ENCODE results near the gene TCERG1L.
A peak's percentile ranks its signal among the peaks of the same experiment; 100 is the strongest.

Gene TCERG1L

DNA sequence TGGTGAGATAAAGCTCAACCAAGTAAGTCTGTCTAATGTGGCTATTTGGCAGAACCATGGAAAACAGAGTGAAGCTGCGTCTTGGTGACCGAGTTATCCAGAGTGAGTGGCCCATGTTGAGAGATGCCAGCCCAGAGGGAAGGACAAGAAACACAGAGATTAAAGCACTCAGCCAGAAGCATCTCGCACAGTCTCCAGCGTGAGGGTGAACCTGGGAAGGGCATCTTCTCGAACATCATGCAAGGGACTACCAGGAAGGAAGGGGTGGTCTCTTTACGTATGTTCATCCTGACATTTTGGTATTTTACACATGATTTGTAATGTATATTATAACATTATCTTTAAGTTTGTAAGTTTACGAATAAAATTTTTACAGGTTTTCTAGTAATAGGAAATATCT, 146.4 kb downstream of the TCERG1L start:
- no peak overlapping the region for H2BK5ac ChIP-seq (ENCODE audit: low read length)
- H2BK120ac ChIP-seq (ENCODE audit: low read depth, low read length), result no peak overlapping the region
- no CpG with 5 or more reads among the region's 7 CpGs for WGBS, 2 donors (ENCODE audit: extremely low coverage in 2 of 2, insufficient read length in 2 of 2, insufficient replicate concordance in 1 of 2)
- no peak overlapping the region for H3K4me3 ChIP-seq (ENCODE audit: low read length in 2 of 2)
- DNase-seq (ENCODE audit: low spot score), result no peak
- H2AFZ ChIP-seq (ENCODE audit: low read length), result no peak overlapping the region
- H3K27ac ChIP-seq (replicated peaks; ENCODE audit: low read length), result no peak overlapping the region
- H3K18ac ChIP-seq (ENCODE audit: low read length), result peak overlapping the region; percentile 41
- H3K36me3 ChIP-seq (replicated peaks in 1 of 2; ENCODE audit: control insufficient read depth in 2 of 2, insufficient read depth in 2 of 2, low read length in 2 of 2), result no peaks in the 10 kb centered on the region
- no peaks in the 10 kb centered on the region for H3K27me3 ChIP-seq (ENCODE audit: control insufficient read depth in 3 of 3, insufficient read depth in 3 of 3, low read depth in 1 of 3, low read length in 3 of 3)
- no peak overlapping the region for H3K4me2 ChIP-seq (ENCODE audit: insufficient read depth, low read length, poor library complexity, severe bottlenecking)
- H3K9ac ChIP-seq (ENCODE audit: low read depth, low read length, poor library complexity), result no peak overlapping the region
- peaks cover 0 to 4% of the 10 kb centered on the region in 2 donors for H3K4me1 ChIP-seq (ENCODE audit: control insufficient read depth in 2 of 2, insufficient read depth in 1 of 2, low read depth in 1 of 2, low read length in 2 of 2)
- H3K9me3 ChIP-seq (replicated peaks in 1 of 2; ENCODE audit: control insufficient read depth in 2 of 2, insufficient read depth in 1 of 2, low read depth in 1 of 2, low read length in 2 of 2), result no peaks in the 10 kb centered on the region
- H3K79me1 ChIP-seq (ENCODE audit: low read depth, low read length), result no peaks in the 10 kb centered on the region
- H2BK12ac ChIP-seq (ENCODE audit: low read length), result no peak overlapping the region
- H2BK15ac ChIP-seq (ENCODE audit: low read length), result no peak overlapping the region
- no peak overlapping the region for H2AK5ac ChIP-seq (ENCODE audit: low read depth, low read length)
- no peak overlapping the region for H4K91ac ChIP-seq (ENCODE audit: low read depth, low read length, poor library complexity)
- no peak overlapping the region for H3K4ac ChIP-seq (ENCODE audit: low read length)
- H4K8ac ChIP-seq (ENCODE audit: low read depth, low read length), result no peak overlapping the region
- H3K23ac ChIP-seq (ENCODE audit: low read depth, low read length, poor library complexity), result no peak overlapping the region
- H3K14ac ChIP-seq (ENCODE audit: low read length), result no peak overlapping the region

DNA sequence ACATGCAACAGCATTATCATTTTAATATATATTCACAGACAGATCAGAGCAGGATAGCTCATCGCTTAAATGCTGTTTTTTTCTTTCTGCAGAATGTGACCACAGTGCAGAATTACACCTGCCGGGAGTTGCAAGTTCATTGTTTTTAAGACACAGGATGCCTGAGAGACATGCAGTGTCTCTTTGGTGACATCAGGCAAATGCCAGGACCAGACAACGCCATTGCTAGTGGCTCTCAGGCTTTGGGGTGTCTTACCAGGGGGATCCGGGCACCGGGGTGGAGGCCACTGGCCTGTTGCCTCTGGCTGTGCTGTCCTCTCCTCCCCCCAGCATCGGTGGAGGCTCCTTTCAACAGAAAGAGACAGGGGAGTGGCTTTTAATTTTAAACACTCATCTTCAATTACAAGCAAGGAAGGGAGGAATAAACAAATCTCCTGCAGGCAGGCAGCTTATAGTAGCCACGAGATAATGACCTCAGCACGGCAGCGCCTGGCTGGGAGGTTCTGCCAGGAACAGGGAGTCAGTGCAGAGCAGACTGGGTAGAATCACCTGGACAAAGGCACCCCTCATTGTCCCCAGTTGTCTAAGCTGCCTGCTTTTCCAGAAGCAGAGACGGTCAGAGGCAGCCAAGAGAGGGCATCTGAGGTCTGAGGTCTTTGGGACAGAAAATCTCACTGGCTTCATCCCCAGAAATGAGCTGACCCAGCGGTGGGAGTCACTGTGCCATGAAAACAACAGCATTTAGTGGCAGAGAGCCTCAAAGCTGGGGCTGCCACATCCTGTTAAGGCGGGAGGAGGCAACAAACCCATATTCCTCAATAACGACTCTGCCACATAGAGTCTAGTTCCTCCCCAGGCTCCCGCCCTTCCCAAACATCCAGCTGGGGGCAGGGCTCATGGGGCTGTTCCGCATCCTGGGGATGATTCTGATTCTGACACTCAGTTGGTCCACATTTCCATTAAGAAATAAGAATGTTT, 148.4 kb downstream of the TCERG1L start:
- WGBS, 2 donors (ENCODE audit: extremely low coverage in 2 of 2, insufficient read length in 2 of 2, insufficient replicate concordance in 1 of 2), result no CpG with 5 or more reads among the region's 15 CpGs
- H2BK120ac ChIP-seq (ENCODE audit: low read depth, low read length), result no peak overlapping the region

DNA sequence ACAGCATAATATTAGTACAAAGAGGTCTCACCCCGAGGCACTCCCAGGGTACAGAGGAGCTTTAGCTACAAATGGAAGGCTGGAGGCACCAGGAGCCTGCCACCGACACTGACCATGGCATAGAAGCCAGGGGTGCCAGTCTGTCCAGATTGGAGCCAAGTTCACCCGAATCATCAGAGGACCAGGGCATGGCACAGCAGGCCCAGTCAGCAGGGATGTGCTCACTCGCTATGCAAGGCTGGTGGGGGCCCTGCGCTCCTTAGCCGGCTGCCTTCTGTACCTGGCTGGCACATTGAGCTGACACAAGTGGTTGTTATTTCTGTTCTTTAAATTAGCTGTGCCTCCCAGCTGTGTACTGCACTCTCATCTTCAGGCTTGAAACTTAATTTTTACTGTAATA, 149.3 kb downstream of the TCERG1L start:
- no peak overlapping the region for H2AFZ ChIP-seq (ENCODE audit: low read length)
- H2BK5ac ChIP-seq (ENCODE audit: low read length), result no peak overlapping the region
- no peak overlapping the region for H3K23ac ChIP-seq (ENCODE audit: low read depth, low read length, poor library complexity)
- H3K14ac ChIP-seq (ENCODE audit: low read length), result no peak overlapping the region
- no peak overlapping the region for H2BK12ac ChIP-seq (ENCODE audit: low read length)
- H4K8ac ChIP-seq (ENCODE audit: low read depth, low read length), result no peak overlapping the region
- no CpG with 5 or more reads among the region's 6 CpGs for WGBS, 2 donors (ENCODE audit: extremely low coverage in 2 of 2, insufficient read length in 2 of 2, insufficient replicate concordance in 1 of 2)
- H3K4me2 ChIP-seq (ENCODE audit: insufficient read depth, low read length, poor library complexity, severe bottlenecking), result no peak overlapping the region
- H3K4me3 ChIP-seq (ENCODE audit: low read length in 2 of 2), result no peak overlapping the region
- peak overlapping the region; percentile 67 for H3K18ac ChIP-seq (ENCODE audit: low read length)
- no peak overlapping the region for H2BK120ac ChIP-seq (ENCODE audit: low read depth, low read length)
- H3K79me1 ChIP-seq (ENCODE audit: low read depth, low read length), result no peaks in the 10 kb centered on the region
- H3K9ac ChIP-seq (ENCODE audit: low read depth, low read length, poor library complexity), result no peak overlapping the region
- no peaks in the 10 kb centered on the region for H3K9me3 ChIP-seq (replicated peaks in 1 of 2; ENCODE audit: control insufficient read depth in 2 of 2, insufficient read depth in 1 of 2, low read depth in 1 of 2, low read length in 2 of 2)
- no peak overlapping the region for H4K91ac ChIP-seq (ENCODE audit: low read depth, low read length, poor library complexity)
- no peaks in the 10 kb centered on the region for H3K36me3 ChIP-seq (replicated peaks in 1 of 2; ENCODE audit: control insufficient read depth in 2 of 2, insufficient read depth in 2 of 2, low read length in 2 of 2)
- no peak overlapping the region for H2AK5ac ChIP-seq (ENCODE audit: low read depth, low read length)
- no peak overlapping the region for H3K4ac ChIP-seq (ENCODE audit: low read length)
- H3K27me3 ChIP-seq (ENCODE audit: control insufficient read depth in 3 of 3, insufficient read depth in 3 of 3, low read depth in 1 of 3, low read length in 3 of 3), result no peaks in the 10 kb centered on the region
- peaks cover 0 to 4% of the 10 kb centered on the region in 2 donors for H3K4me1 ChIP-seq (ENCODE audit: control insufficient read depth in 2 of 2, insufficient read depth in 1 of 2, low read depth in 1 of 2, low read length in 2 of 2)
- no peak for DNase-seq (ENCODE audit: low spot score)
- no peak overlapping the region for H2BK15ac ChIP-seq (ENCODE audit: low read length)
- H3K27ac ChIP-seq (replicated peaks; ENCODE audit: low read length), result no peak overlapping the region

More for the DNA sequence above, 148.4 kb downstream of the TCERG1L start:
- no peak overlapping the region for H3K18ac ChIP-seq (ENCODE audit: low read length)
- no peak overlapping the region for H2AK5ac ChIP-seq (ENCODE audit: low read depth, low read length)
- H3K14ac ChIP-seq (ENCODE audit: low read length), result no peak overlapping the region
- peaks cover 0 to 4% of the 10 kb centered on the region in 2 donors for H3K4me1 ChIP-seq (ENCODE audit: control insufficient read depth in 2 of 2, insufficient read depth in 1 of 2, low read depth in 1 of 2, low read length in 2 of 2)
- H3K27ac ChIP-seq (replicated peaks; ENCODE audit: low read length), result no peak overlapping the region
- no peaks in the 10 kb centered on the region for H3K27me3 ChIP-seq (ENCODE audit: control insufficient read depth in 3 of 3, insufficient read depth in 3 of 3, low read depth in 1 of 3, low read length in 3 of 3)
- H2BK15ac ChIP-seq (ENCODE audit: low read length), result no peak overlapping the region
- no peak overlapping the region for H3K9ac ChIP-seq (ENCODE audit: low read depth, low read length, poor library complexity)
- no peak overlapping the region for H3K4ac ChIP-seq (ENCODE audit: low read length)
- H3K36me3 ChIP-seq (replicated peaks in 1 of 2; ENCODE audit: control insufficient read depth in 2 of 2, insufficient read depth in 2 of 2, low read length in 2 of 2), result no peaks in the 10 kb centered on the region
- H3K79me1 ChIP-seq (ENCODE audit: low read depth, low read length), result no peaks in the 10 kb centered on the region
- no peak for DNase-seq (ENCODE audit: low spot score)
- no peak overlapping the region for H4K91ac ChIP-seq (ENCODE audit: low read depth, low read length, poor library complexity)
- H2AFZ ChIP-seq (ENCODE audit: low read length), result no peak overlapping the region
- no peaks in the 10 kb centered on the region for H3K9me3 ChIP-seq (replicated peaks in 1 of 2; ENCODE audit: control insufficient read depth in 2 of 2, insufficient read depth in 1 of 2, low read depth in 1 of 2, low read length in 2 of 2)
- H2BK5ac ChIP-seq (ENCODE audit: low read length), result no peak overlapping the region
- H4K8ac ChIP-seq (ENCODE audit: low read depth, low read length), result no peak overlapping the region
- H3K4me2 ChIP-seq (ENCODE audit: insufficient read depth, low read length, poor library complexity, severe bottlenecking), result no peak overlapping the region
- no peak overlapping the region for H2BK12ac ChIP-seq (ENCODE audit: low read length)
- no peak overlapping the region for H3K23ac ChIP-seq (ENCODE audit: low read depth, low read length, poor library complexity)
- no peak overlapping the region for H3K4me3 ChIP-seq (ENCODE audit: low read length in 2 of 2)

DNA sequence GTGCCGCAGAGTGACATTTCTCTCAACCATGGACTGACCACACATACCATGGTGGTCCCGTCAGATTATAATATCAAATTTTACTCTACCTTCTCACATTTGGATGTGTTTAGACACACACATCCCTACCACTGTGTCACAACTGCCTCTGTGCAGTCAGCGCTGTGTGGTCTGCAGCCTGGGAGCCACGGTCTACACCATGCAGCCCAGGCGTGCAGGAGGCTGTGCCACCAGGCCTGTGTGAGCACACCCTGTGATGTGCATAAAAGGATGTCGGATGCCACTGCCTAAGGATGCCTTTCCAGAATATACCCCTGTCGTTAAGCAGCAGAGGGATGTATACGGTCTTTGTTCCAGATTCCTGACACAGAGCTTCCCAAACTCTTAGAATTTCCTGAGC, 150.4 kb downstream of the TCERG1L start:
- no peaks in the 10 kb centered on the region for H3K27me3 ChIP-seq (ENCODE audit: control insufficient read depth in 3 of 3, insufficient read depth in 3 of 3, low read depth in 1 of 3, low read length in 3 of 3)

More for the DNA sequence above, 150.4 kb downstream of the TCERG1L start:
- no peak overlapping the region for H3K9ac ChIP-seq (ENCODE audit: low read depth, low read length, poor library complexity)
- no peak overlapping the region for H3K18ac ChIP-seq (ENCODE audit: low read length)
- no peaks in the 10 kb centered on the region for H3K36me3 ChIP-seq (replicated peaks in 1 of 2; ENCODE audit: control insufficient read depth in 2 of 2, insufficient read depth in 2 of 2, low read length in 2 of 2)
- no peak overlapping the region for H4K91ac ChIP-seq (ENCODE audit: low read depth, low read length, poor library complexity)
- H2BK12ac ChIP-seq (ENCODE audit: low read length), result no peak overlapping the region
- no CpG with 5 or more reads among the region's 8 CpGs for WGBS, 2 donors (ENCODE audit: extremely low coverage in 2 of 2, insufficient read length in 2 of 2, insufficient replicate concordance in 1 of 2)
- no peak overlapping the region for H2AK5ac ChIP-seq (ENCODE audit: low read depth, low read length)
- H3K23ac ChIP-seq (ENCODE audit: low read depth, low read length, poor library complexity), result no peak overlapping the region
- H3K4me2 ChIP-seq (ENCODE audit: insufficient read depth, low read length, poor library complexity, severe bottlenecking), result no peak overlapping the region
- H3K4me1 ChIP-seq (ENCODE audit: control insufficient read depth in 2 of 2, insufficient read depth in 1 of 2, low read depth in 1 of 2, low read length in 2 of 2), result peaks cover 0 to 4% of the 10 kb centered on the region in 2 donors
- H2BK15ac ChIP-seq (ENCODE audit: low read length), result no peak overlapping the region
- H3K4me3 ChIP-seq (ENCODE audit: low read length in 2 of 2), result no peak overlapping the region
- DNase-seq (ENCODE audit: low spot score), result no peak
- H2AFZ ChIP-seq (ENCODE audit: low read length), result no peak overlapping the region
- no peaks in the 10 kb centered on the region for H3K79me1 ChIP-seq (ENCODE audit: low read depth, low read length)
- H2BK120ac ChIP-seq (ENCODE audit: low read depth, low read length), result no peak overlapping the region
- H3K27ac ChIP-seq (replicated peaks; ENCODE audit: low read length), result no peak overlapping the region
- H3K14ac ChIP-seq (ENCODE audit: low read length), result no peak overlapping the region
- H3K4ac ChIP-seq (ENCODE audit: low read length), result no peak overlapping the region
- H2BK5ac ChIP-seq (ENCODE audit: low read length), result no peak overlapping the region
- H4K8ac ChIP-seq (ENCODE audit: low read depth, low read length), result no peak overlapping the region
- no peaks in the 10 kb centered on the region for H3K9me3 ChIP-seq (replicated peaks in 1 of 2; ENCODE audit: control insufficient read depth in 2 of 2, insufficient read depth in 1 of 2, low read depth in 1 of 2, low read length in 2 of 2)

Data from neuronal stem cell (in vitro differentiated cells).